Activated CD4-positive, alpha-beta T cell treated with anti-CD3 and anti-CD28 coated beads for 4 hours (primary cell): ENCODE results near the gene WFDC13.
"Not testable (repeated sequence)": the region's sequence is repeated elsewhere in the genome, so short reads cannot be mapped to it uniquely, and the experiment has no call there.

Source experiments
- DNase-seq, 2 donors: peaks; one replicate each; pipeline ENCODE4 v3.0.0-alpha.2; 2020

Gene WFDC13

GRCh38 chr20:45701873-45702272 is at the start of gene WFDC13:
TSS of gene WFDC13 (plus strand) at chr20:45702038. CDS start at chr20:45702124, 86 bp downstream.
- DNase-seq, result no peak

GRCh38 chr20:45657038-45657437 is 44.8 kb upstream of the WFDC13 start:
- DNase-seq, result not testable (repeated sequence)

- no peak for DNase-seq
Observed at GRCh38 chr20:45670139-45670538, 31.7 kb upstream of the WFDC13 start, which contains the start of gene WFDC11. TSS of gene WFDC11 (minus strand) at chr20:45670239. CDS start at chr20:45650600, 19,639 bp downstream.

- no peak for DNase-seq
Observed at GRCh38 chr20:45672765-45673164, 29.1 kb upstream of the WFDC13 start.

- no peak for DNase-seq
Observed at GRCh38 chr20:45679650-45680049, 22.2 kb upstream of the WFDC13 start.

- no peak for DNase-seq
Observed at GRCh38 chr20:45685896-45686295, 15.9 kb upstream of the WFDC13 start.

GRCh38 chr20:45693346-45693745 is 8.5 kb upstream of the WFDC13 start:
- DNase-seq, result not testable (repeated sequence)

- DNase-seq, result no peak
Observed at GRCh38 chr20:45695496-45695895, 6.3 kb upstream of the WFDC13 start.

- DNase-seq, result no peak
Observed at GRCh38 chr20:45701104-45701503, 734 bp upstream of the WFDC13 start.

GRCh38 chr20:45704969-45705637 is 3.3 kb downstream of the WFDC13 start, which contains the start of gene WFDC10B:
TSS of gene WFDC10B (minus strand) at chr20:45705019. CDS start at chr20:45685992, 19,027 bp downstream.
- no peak for DNase-seq

GRCh38 chr20:45716141-45716688 is 14.4 kb downstream of the WFDC13 start:
- not testable (repeated sequence) for DNase-seq

GRCh38 chr20:45722047-45722446 is 20.2 kb downstream of the WFDC13 start, which contains the start of gene SPINT4:
TSS of gene SPINT4 (plus strand) at chr20:45722347. CDS start at chr20:45722368, 21 bp downstream.
- DNase-seq, result no peak

- DNase-seq, result no peak
Observed at GRCh38 chr20:45725134-45725533, 23.3 kb downstream of the WFDC13 start.

- no peak for DNase-seq
Observed at GRCh38 chr20:45727044-45727443, 25.2 kb downstream of the WFDC13 start.

- DNase-seq, result no peak
Observed at GRCh38 chr20:45732199-45732598, 30.4 kb downstream of the WFDC13 start.

GRCh38 chr20:45735552-45735951 is 33.7 kb downstream of the WFDC13 start:
- no peak for DNase-seq

- no peak for DNase-seq
Observed at GRCh38 chr20:45735988-45736387, 34.1 kb downstream of the WFDC13 start.

- no peak for DNase-seq
Observed at GRCh38 chr20:45742596-45742995, 40.8 kb downstream of the WFDC13 start.

- DNase-seq, result no peak
Observed at GRCh38 chr20:45745015-45745414, 43.2 kb downstream of the WFDC13 start.

- no peak for DNase-seq
Observed at GRCh38 chr20:45751721-45752120, 49.9 kb downstream of the WFDC13 start.

GRCh38 chr20:45752746-45753145 is 50.9 kb downstream of the WFDC13 start:
- DNase-seq, result no peak

GRCh38 chr20:45758096-45758495 is 56.3 kb downstream of the WFDC13 start:
- no peak for DNase-seq
